HG02884 (cell line): ENCODE measurements around the gene VASP.

Experiments used
- ATAC-seq: cut with Tn5 transposase; IDR thresholded peaks from one replicate; pipeline ENCODE4 v1.9.1; 2021; ENCODE audit warnings: mild to moderate bottlenecking, moderate library complexity; ENCODE audit not compliant: unreplicated experiment

VASP gene

DNA sequence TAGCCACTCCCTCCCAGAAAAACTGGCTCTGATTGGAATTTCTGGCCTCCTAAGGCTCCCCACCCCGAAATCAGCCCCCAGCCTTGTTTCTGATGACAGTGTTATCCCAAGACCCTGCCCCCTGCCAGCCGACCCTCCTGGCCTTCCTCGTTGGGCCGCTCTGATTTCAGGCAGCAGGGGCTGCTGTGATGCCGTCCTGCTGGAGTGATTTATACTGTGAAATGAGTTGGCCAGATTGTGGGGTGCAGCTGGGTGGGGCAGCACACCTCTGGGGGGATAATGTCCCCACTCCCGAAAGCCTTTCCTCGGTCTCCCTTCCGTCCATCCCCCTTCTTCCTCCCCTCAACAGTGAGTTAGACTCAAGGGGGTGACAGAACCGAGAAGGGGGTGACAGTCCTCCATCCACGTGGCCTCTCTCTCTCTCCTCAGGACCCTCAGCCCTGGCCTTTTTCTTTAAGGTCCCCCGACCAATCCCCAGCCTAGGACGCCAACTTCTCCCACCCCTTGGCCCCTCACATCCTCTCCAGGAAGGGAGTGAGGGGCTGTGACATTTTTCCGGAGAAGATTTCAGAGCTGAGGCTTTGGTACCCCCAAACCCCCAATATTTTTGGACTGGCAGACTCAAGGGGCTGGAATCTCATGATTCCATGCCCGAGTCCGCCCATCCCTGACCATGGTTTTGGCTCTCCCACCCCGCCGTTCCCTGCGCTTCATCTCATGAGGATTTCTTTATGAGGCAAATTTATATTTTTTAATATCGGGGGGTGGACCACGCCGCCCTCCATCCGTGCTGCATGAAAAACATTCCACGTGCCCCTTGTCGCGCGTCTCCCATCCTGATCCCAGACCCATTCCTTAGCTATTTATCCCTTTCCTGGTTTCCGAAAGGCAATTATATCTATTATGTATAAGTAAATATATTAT, 33.3 kb upstream of the VASP start:
- ATAC-seq, result no peak

DNA sequence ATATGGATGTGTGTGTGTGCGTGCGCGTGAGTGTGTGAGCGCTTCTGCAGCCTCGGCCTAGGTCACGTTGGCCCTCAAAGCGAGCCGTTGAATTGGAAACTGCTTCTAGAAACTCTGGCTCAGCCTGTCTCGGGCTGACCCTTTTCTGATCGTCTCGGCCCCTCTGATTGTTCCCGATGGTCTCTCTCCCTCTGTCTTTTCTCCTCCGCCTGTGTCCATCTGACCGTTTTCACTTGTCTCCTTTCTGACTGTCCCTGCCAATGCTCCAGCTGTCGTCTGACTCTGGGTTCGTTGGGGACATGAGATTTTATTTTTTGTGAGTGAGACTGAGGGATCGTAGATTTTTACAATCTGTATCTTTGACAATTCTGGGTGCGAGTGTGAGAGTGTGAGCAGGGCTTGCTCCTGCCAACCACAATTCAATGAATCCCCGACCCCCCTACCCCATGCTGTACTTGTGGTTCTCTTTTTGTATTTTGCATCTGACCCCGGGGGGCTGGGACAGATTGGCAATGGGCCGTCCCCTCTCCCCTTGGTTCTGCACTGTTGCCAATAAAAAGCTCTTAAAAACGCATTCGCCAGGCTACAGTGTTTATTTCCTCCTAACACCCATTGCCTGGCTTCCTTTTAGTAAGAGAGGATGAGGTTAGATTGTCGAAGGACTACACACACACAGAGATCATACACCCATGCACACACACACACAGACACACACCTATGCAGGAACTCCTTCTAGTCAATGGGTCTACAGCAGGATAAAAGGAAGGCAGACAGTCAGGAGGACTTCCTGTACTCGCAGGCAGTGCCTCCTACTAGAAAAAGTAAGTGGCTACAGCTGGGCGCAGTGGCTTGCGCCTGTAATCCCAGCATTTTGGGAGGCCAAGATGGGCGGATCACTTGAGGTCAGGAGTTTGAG, 32.4 kb upstream of the VASP start:
- no peak for ATAC-seq

DNA sequence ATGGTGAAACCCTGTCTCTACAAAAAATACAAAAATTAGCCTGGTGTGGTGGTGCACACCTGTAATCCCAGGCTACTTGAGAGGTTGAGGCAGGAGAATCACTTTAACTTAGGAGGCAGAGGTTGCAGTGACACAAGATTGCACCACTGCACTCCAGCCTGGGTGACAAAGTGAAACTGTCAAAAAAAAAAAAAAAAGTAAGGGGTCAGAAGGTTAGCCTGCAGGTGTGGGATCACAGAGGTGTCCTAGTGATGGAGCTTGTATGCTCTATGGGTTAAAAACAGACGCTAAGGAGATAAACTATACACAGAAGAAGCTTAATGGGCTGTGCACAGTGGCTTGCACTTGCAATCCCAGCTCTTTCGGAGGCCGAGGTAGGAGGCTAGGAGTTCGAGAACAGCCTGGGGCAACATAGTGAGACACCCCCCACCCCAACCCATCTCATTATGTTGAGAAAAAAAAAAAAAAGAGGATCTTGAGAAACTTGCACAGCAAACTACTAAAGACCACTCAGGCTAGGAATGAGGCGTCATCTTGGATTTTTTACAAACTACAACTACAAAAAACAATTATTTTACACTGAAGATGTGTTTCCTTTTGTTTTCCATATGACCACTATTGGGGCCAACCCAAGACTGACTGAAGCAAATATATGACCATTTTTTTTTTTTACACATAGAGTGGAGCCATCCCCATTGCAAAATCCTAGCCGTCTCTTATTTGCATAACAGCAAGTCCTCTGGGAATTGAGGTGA, 31.6 kb upstream of the VASP start:
- ATAC-seq, result no peak

DNA sequence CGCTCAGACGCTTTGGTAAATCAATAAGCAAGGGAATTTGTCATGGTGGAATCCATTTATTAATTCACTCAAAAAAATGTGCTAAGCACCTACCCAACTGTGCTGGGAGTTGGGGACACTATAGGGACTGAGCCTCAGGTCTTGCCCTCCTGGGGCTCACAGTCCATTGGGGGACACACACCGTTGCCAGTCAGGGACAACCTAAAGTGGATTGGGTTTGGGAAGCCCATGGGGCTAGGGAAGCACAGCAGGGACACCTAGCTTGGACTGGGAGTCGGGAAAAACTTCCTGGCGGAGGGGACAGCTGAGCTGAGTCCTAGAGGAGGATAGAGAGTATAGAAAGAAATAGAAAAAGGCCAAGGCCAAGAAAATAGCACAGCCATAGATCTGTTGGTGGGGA, 31.0 kb upstream of the VASP start:
- no peak for ATAC-seq

DNA sequence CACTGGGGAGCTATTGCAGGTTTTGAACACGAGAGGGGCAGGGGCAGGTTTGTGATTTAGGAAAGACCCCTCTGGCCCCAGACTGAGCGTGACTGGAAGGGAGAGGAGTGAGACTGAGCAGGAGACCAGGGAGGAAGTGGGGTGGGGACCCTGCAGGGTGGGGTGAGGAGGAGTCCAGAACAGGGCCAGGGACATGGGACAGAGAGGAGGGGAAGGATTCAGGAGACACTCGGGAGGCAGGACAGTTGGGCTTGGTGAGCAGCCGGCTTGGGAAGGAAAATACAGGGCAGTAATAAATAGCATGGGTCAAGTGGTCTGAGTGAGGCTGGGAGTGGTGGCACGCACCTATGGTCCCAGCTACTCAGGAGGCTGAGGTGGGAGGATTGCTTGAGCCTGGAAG, 30.1 kb upstream of the VASP start:
- no peak for ATAC-seq

DNA sequence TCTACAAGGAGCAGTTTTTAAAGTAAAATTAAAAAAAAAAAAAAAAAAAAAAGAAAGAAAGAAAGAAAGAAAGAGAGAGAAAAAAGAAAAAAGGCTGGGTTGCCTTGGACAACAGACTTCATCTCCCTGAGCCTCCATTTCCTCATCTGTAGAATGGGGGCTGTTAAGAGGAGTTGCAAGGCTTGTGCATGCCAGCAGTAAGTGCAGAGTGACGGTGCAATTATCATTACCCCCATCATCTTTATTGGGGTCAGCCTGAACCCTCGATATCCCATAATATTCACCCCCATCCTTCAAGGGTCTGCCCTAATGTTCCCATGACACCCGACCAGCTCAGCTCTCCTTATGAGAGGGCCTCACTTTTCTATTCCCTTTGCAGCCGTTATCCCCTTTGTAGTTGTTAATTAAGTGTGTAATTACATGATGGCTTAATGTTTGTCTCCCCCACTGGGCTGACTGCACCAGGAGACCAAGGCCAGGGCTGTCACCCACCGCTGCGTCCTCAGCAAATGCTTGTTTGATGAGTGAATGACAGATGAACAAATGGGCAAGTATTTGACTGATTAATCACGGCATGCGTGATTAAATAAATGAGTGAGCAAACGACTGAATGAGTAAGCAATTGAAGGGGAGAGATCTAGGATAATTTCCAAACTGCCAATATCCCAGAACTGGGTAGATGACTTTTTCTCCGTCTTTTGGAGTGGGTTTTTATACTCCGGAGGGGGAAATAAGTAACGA, 29.4 kb upstream of the VASP start:
- ATAC-seq, result peak; percentile 32

DNA sequence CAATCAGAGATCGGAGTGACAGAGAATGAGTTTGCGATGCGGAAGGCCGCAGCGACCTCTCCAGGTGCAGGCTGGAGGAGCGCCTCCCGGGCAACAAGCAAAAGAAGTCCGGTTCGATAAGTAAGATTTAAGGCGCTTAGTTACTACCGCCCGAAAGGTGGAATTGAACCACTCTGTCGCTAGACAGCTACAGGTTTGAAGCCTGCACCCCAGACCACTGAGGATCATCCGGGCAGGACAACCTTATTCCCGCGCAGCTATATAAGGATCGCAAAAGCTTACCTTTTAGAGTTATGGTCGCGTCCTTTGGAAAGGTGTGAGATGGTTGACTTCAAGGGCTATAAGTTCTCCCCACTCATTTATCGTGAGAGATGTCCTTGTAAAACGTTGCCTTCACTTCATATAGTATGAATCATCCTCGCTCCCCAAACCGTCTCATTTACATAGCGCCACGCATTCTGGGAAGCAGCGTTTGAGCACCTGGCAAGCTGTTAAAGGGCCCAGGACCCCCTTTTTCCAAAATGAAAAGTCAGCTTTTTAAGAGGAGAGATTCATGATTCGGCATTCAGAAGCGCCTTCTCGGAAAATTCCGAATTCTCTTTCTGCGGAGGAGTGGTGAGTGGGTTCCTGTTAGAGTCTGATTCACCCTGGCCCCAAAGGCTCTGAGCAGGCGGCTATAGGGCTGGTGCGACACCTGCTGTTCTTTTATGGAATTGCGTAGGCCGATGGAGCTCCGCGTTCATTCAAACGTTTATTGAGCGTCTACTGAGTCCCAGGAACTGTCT, 28.6 kb upstream of the VASP start:
- peak; percentile 71 for ATAC-seq

DNA sequence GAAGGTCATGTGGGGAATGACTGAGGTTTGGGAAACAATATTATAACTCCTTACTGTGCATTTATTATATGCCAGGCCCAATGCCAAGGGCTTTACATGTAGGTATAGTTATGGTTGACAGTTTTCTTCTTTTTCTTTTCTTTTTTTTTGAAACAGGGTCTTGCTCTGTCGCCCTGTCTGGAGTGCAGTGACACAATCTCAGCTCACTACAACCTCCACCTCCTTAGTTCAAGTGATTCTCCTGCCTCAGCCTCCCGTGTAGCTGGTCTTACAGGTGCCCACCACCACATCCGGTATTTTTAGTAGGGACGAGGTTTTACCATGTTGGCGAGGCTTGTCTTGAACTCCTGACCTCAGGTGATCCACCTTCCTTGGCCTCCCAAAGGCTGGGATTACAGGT, 24.2 kb upstream of the VASP start:
- no peak for ATAC-seq

DNA sequence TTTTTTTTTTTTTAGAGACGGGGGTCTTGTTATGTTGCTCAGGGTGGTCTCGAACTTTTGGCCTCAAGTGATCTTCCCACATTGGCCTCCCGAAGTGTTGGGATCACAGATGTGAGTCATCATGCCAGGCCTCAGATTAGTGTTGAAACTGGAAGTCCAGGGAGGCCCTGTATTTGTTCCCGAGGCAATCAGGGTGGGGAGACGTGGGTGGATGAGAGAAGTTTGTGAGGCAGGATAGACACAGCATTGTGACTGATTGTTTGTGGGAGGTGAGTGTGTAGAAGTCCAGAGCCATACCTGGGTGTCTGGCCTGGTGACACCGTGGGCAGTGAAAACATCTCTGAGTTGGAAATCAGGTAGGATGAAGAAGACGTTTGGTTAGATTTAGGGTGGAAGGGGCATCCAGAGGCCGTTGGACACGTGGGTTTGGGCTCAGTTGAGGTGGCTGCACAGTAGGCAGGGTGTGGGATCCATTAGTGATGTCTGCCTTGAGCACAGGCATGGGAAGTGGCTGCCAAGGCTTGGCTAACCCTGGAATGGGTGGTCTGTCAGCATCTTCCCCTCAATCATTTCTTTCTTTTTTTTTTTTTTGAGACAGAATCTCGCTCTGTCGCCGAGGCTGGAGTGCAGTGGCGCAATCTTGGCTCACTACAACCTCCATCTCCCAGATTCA, 22.9 kb upstream of the VASP start:
- no peak for ATAC-seq

DNA sequence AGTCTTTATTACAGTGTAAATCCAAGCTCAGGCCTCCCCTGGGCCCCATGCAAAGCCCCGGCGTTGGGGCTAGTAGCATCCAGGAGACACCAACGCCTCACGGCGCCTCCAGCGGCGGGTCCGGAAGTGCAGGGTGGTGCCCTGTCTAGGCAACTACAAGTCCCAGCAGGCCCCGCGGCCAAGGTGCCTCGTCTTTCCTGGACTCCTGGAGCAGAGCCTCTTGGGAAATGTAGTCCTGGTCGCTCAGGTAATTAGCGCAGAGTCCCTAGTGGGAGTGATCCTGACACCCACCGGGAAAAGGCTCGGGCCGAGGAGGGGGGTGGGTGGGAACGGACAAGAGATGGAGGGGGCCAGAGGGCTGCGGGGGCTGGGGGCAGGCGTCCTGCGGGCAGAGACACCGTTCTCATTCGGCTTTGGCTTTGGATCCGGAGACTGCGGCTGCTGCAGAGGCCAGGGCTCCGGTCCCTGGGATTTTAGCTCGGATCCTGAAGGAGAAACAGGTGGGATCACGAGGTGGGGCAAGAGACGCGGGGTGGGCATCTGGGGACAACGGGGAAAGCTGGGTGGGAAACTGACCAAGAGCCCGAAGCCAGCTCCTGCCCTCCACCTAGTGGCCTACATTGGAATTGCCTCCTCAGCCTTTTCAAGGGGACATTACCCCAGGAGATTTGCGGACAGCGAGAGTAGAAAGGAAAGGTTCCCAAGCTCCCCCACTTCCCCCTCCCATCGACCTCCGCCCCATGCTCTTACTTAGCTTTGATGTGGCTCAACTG, 21.8 kb upstream of the VASP start:
- ATAC-seq, result peak; percentile 75

DNA sequence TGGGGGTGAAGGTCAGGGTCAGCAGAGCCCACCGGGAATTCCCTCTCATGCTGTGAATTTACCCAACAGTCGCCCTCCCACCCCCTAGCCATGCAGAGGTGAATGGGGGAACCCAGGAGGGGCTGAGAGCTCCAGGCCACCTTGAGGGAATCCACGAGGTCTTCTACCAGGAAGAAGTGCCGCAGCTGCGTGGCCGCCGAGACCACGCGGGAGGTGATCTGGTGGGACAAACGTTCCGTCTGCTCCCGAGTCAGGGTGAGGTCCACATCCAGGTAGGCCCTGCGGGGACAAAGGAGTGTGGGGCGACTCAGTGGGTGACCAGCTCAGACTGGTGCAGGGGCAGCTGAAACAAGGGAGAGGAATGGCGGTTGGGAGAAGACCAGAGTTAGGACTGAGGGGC, 18.6 kb upstream of the VASP start:
- ATAC-seq, result no peak

DNA sequence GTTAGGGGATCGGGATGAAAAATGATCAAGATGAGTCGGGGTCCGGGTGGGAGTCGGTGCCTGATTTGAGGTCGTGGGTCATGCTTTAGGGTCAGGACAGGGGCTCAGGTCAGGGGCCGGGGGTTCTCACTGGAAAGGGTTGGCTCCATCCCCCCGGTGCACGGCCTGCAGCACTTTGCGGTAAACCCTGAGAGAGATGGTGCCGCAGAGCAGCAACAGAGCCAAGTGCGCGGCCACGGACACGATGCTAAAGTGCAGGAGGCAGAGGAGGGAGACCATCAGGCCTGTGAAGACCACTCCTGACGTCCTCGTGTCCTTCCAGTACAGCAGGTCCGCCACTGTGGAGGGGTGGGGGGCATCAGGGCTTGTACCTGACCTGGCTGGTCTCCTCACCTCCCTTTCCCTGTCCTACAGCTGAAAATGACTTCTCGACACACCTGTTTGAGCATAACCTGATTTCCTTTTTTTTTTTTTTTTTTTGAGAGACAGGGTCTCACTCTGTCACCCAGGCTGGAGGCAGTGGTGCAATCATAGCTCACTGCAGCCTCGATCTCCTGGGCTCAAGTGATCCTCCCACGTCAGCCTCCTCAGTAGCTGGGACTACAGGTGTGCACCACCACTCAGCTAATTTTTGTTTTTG, 17.9 kb upstream of the VASP start:
- no peak for ATAC-seq

DNA sequence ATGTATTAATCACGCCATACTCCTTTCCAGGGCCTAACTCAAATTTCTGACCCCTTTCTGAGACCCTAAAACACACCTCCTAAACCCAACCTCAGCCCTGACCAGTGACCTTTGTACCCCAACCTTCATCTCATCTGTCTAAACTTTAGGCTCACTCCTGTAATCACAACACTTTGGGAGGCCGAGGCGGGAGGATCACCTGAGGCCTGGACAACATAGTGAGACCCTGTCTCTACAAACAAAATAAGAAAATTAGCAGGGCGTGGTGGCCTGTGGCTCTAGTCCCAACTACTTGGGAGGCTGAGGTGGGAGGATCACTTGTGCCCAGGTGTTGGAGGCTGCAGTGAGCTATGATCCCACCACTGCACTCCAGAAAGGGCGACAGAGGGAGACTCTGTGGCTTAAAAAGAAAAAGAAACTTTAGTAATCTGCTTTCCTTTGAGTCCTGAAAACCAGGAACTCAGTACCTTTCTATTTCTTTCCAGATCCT, 15.1 kb upstream of the VASP start:
- no peak for ATAC-seq

DNA sequence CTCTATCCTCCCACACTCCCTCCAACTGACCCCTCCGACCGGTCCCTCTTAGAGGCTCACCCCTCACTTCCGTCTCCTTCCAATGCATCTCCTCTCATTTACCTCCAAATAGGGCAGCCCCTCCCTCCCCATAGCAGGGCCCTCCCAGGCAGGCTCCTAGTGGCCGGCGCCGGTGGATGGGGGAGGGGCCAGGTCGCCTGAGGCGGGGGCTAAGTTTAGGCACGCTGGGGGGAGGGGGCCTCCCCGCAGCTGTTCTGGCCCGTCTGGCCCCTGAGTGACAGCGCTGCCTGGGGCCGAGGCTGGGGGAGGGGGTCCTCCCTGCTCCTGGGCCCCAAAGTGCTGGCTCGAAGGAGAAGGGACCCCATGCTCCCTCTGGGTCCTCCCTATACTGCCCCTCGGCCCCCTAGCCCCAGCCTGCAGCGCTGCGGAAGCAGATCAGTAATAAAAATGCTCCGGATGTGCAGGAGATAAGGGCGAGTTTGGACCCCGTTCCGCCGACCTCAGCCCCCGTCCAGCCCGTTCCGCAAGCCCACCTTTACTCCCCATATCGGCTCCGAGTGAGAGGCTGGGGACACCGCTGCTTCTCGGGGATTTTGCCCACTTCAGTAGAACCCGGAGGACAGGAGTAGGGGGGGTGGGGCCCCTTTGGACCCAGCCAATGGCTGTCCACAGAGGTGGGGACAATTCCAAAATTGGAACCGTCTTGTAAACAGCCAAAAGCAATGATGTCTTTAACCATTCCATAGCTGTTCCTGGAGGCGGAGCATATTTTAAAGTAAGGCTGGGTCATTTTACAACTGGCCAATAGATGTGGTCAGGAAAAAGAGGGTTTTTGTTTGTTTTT, 14.4 kb upstream of the VASP start:
- no peak for ATAC-seq

DNA sequence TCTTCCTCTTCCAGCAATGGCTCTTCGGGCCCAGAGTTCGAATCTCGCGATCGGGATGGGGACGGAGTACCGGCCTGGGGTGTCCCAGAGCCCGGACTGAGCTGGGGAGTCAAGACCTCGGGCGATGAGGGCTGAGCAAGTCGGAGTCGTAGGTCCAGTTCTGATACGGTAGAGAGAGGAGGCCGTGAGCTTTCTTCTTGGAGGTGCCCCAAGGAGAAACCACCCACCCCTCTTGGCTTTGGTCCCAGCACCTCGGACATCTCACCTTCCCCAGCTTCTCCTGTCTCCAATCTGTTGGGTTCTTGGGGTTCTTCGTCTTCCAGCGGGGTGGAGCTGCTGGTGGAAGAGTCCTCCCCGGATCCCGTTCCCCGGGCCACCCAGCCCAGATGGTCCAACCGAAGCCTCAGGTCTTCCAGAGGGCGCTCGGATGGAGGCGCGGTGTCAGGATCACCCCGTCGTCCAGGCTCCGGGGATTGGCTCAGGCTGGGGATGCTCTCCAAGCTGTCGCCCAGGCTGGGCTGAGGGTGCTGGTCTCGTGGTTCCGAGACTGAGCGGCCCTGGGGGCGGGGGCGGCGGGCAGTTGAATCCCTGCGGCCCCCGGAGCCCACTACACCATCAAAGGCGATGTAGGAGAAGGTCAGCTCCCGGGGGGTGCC, 12.9 kb upstream of the VASP start:
- no peak for ATAC-seq

DNA sequence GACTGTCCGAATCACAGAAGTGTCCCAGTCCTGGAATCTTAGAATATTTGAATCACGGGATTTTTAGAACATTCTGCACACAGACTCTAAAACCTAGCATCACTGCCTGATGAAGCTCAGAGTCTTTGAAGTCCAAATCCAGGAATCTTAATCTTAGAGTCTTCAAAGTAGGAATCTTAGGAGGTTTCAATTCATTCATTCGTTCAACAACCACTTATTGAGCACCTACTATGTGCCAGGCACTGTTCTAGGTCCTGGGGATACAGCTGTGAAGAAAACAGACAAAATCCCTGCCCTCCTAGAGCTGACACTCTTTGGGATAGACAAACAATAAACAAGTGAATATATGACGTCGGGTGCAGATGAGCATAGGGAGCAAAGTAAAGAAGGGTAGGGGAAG, 12.1 kb upstream of the VASP start:
- no peak for ATAC-seq
